Urothelium cell line (cell line): ENCODE results near the gene AOPEP.
A peak's percentile ranks its signal among the peaks of the same experiment; 100 is the strongest.

Experiments used
- DNase-seq: peaks from one replicate; pipeline ENCODE4 v3.0.0; 2011; ENCODE audit warnings: low spot score, mixed read lengths
- FAIRE-seq: peaks from 2 replicates; lab custom pipeline; 2011; peaks lifted over from hg19 to GRCh38; lab: Jason Lieb, UNC

AOPEP gene

DNA sequence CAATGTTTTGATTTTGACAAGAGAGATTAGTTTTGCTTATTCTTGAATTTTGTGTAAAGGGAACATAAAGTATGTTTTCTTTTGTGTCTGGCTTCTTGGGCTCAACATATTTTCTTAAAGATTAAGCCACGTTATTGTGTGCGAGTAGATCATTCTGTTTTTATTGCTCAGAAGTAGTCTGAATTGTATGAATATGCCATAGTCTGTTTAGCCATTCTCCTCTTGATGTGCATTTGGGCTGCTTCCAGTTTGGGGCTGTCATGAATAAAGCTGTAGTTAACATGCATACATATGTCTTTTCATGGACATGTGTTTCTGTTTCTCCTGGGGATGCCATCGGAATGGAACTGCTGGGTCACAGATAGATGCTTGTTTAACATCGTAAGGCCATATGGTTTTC lies 392.1 kb downstream of the AOPEP start:
- DNase-seq (no peak), FAIRE-seq (no peak)

DNA sequence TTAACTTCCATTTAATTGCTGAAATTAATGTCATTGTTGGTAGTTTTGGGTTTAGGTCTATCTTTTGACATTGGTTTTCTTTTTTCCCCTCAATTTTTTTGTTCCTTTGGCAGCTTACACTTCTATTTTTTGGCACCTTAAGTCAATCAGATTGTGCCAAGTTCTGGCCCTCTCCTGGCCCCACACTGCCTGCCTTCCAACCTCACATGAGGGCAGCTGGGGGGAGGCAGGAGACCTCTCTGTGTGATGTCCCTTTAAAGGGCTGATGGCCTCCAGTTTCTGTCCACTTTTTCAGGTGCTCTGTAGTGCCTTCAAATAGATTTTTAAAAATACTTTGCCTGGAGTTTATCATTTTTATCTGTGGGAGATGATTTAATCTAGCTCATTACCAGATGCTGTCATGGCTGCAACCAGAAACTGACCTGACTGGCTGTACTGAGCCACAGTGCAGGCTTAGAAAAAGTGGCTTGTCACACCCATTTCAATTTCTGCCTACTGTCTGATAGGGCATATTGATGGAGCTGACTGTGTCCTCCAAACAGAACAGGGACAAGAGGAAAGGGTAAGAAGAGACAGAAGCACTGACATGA lies 394.4 kb downstream of the AOPEP start:
- FAIRE-seq (no peak), DNase-seq (no peak)

DNA sequence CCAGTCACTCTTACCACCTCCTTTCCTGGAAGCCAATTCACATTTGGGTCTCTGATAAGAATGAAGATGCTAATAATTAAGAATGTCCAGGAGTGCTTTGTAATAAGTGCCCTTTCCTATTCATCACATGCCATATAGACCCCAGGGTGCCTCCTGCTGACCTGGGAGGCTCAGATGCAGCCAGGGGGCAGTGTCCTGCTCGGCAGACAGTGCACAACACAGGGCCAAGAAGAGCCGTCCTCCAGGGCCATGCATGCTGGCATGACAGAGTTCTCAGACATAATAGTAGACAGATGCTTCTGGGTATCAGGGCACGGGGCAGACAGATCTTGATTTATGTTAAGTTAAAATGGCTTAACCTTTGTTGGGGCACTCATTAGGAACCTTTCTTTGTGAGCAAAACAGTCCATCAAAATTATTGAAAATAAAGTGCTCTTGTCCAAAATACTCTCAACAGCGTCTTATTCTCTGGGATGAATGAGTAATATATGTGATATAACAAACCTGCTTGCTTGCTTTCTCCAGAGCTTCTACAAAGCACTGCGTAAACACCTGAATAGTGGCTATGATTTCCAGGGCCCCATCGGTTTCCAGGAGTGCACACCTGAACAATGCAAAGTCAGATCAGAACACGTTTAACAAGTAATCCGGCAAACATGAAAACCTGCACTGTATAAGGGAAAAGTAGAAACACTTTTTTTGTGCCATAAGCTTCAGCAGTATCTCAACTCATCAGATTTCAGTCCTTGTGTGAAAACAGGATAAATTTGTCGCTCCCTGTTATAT lies 398.3 kb downstream of the AOPEP start:
- DNase-seq (no peak), FAIRE-seq (no peak)

DNA sequence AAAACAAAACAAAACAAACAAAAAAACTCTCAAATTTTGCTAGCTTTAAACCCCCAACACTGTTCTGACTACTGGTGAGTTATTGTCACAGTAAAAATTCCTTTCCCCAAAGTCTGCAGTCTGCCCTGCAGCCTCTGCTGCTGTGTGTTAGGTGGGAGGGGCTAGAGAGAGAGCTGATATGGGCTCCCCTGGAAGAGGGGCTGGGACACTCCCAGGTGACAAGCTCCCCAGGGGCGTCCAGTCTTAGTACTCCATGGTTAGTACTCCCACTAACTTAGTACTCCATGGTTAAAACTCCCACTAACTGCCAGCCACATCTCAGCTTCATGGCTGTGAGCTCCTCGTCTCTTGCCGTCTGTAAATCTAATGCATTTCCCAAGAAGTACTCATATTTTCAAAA lies 399.2 kb downstream of the AOPEP start:
- DNase-seq (no peak), FAIRE-seq (no peak)

DNA sequence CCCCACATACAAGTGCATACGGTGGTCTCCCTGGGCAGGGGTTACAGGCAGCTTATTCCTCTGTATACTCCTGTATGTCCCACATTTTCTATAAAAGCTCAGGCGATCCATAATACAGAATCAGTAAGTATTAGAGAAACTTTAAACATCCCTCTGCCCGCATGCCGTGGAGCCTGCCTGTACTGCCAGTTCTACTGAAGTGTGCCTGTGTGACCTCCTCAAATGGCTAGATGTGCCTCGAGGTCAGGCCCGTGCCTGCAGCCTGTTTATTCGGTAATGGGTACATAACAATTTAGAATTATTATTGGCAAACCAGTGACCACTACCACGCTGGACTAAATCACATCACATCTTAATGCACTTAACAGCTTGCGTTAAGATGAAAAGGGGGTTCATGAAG lies 400.2 kb downstream of the AOPEP start:
- no peak for FAIRE-seq
- DNase-seq: no peak

DNA sequence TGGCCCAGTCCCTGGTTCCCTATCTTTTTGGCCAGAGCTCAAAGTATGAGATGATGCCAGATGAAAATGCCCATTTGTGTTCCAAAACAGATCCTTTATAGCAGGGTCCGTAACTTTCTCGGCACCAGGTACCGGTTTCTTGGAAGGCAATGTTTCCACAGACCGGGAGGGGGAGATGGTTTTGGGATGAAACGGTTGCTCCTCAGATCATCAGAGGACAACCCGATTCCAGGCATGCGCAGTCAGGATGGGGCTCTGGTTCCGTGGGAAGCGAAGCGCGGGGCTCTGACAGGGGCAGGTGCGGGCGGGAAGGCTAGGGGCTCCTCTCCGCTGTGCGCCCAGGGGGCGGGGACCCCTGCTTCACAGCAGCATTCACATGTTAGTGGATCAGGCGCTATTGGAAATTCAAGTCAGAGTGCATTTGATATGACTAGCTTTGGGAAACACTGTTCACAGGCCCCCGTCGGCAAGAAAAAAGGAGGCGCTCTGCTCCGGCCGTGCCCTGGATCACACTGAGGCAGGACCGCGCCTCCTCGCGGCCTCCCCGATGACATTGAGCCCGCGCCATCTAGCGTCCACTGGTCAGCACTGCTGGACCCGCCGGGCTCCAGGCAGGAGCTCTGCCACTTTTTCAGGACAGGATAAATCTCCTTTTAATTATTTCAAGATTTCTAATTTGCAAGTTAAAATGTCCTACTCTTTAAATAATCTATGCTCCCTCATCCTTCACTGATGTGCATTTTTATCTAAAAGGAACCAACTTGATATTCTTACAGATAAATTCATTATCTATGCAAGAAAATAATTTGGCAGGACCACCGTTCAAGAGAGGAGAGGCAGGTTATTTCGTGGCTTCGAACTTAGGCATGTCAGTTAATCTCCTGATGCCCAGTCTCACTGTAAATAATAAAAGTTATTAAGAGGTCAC lies 401.0 kb downstream of the AOPEP start:
- DNase-seq (peak; percentile 87), FAIRE-seq (no peak)

DNA sequence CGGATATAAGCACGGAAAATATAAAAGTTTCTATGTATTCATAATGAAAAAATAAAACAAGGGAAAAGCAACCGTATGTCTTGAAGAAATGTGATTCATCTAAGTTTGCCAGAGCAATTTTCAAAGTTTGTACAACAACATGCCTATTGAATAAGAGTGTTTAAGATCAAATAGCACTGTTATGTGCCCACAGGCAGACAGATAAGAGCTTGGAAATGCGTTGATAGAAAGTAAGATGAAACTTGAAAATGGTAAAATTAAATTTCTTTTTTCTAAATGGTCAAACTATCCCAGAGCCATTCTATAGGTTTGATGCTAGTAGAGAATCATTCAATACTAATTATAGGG lies 401.7 kb downstream of the AOPEP start:
- no peak for FAIRE-seq

DNA sequence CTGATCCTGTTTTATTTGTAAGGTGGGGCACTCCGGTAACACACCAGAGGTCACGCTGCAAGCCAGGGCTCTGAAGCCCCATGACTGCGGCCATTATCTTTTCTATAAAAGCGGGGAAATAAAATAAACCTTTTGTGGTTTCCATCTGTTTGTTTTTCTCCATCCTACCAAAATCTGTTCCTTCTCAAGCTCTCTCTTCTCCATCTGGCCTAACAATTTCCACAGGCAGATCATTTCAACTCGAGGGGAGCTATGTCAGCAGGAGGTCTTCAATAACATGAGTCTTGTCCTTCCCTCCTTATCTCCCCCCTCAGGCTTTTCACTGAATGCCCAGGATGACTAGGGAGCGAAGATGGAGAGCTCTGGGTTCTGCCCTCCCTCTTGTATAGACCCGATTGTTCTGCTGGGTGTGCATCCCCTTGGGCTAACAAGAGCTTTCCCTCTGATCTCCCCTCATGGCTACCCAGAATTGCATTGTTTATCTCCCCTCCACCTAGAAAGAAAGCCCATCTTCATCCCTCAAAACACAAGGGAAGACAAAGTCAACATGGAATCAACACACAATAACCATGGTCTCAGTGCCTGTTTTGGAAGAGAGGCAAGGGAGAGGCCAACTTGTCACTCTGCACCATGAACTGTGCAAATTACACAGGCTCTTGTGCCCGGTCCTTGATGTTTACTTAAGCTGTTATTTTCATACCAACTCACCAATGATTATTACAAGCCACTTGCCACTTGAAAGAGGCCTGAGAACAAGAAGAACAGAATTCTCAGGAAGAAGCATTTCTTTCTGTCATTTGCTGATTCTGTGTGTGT lies 403.2 kb downstream of the AOPEP start:
- DNase-seq: no peak

More for the DNA sequence above, 401.7 kb downstream of the AOPEP start:
- DNase-seq: no peak

DNA sequence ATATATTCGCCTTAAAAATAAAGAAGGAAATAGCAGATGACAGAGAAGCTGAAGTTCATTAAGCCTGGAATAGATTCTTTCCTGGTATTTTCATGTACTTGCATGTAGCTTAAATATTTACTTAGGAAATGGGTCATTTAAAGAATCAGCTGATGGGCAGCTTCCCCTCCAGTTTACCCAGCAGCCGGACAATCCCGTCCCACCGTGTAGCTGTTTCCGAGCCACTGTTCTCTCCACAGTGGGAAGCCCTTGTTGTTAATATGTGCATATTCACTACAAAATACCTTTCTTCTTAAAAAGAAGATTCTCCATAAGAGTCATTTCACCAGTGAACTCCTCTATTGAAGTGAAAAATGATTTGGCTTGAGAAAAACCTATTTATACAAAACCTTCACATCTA lies 404.0 kb downstream of the AOPEP start:
- no peak for DNase-seq
- FAIRE-seq: no peak

More for the DNA sequence above, 403.2 kb downstream of the AOPEP start:
- no peak for FAIRE-seq

DNA sequence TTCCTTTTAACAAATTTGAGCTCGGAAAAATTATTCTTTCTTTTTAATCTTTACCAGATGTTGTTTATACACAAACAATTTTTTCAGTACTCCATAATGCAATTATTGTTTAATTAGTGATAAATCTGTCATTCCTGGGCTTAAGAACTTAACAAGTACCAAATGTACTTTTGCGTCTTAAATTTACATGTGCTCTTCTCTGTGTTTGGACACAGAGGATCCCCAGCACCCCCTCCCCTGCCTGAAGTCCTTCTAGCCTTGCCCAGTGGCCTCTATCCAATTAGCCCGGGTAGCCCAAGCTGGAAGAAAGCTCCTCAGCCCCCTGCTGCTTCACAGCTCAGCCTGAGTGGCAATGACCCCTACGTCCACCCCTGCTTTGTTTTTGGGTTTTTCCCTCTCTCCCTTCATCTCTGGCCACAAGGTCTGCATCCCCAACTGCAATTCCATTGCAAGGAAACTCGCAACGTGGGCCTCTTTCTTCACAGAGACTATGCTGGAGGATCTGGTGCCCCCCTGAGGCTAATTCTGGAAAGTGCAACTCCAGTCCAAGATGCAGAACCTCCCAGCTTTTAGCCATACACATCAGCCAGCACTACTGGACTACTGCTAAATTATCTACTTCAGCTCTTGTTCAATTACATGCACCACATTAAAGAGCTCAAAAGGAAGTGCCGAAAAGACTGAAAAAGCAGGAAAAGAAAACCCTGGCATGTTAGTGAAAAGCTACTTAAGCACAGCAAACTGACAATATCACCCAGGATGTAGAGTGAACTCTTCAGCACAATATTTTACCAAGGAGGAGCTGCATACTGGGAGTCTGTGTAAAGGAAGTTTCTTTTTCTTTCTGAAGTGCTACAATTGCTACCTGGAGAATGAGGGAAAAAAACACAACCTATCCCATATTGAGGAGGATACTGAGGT lies 404.8 kb downstream of the AOPEP start:
- peak; percentile 70 for DNase-seq
- FAIRE-seq: no peak

DNA sequence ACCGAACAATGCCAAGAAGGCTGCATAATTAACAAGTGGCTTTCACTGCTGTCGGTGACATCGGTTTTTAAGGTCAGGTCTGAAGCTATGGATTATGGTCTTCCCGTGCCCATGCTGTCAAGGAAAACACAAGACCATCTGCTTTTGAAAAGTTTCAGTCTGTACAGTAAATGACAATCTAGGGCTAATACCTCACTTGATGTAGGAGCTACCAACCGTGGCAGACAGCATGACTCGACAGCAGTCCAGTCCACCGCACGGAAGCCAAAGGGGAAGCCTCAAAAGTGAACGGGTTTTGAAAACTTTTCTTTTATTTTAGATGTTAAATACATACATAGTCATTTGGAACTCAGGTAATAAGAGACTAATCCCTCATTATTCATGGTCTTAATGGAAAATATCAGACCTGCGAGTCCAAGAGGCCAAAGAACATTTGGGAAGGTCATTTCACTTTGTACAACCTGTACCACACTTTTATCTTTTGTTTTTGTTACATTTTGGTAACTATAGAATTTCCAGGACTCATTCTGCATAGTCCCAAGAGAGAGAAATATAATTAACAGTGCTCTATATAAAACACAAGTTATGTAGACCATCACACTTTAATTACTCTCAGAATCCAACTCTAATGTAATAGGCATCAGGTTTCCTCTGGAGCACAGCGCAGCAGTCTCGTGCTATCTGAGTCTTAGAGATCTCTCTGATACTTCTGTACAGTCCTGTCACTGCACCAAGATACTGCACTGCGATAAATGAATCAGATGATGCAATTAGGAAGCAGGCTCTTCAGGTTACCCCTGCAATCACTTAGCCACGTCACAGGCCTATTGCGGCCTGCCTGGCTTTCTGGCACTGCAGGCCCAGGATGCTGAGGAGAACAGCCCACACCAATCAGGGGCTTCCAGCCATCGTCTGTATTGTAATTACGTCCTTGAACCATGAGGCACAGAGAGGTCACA lies 406.1 kb downstream of the AOPEP start:
- DNase-seq (no peak), FAIRE-seq (no peak)

DNA sequence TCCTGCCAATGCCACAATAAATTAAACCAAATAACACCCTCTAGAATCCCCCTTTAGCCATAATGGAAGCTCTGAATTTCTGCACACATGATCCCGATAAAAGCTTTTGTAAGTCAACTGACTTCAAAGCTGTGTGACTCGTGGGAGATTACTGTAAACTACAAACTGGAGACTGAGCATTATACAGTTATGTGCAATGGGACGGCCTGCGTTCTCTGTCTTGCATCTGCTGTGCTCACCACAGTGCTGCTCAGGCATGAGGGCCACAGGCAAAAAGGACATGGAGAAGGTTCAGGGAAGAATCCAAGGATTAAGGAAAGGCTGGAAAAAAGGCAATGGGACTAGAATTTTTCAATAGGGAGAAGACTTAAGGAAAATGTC lies 406.8 kb downstream of the AOPEP start:
- DNase-seq (no peak), FAIRE-seq (no peak)

DNA sequence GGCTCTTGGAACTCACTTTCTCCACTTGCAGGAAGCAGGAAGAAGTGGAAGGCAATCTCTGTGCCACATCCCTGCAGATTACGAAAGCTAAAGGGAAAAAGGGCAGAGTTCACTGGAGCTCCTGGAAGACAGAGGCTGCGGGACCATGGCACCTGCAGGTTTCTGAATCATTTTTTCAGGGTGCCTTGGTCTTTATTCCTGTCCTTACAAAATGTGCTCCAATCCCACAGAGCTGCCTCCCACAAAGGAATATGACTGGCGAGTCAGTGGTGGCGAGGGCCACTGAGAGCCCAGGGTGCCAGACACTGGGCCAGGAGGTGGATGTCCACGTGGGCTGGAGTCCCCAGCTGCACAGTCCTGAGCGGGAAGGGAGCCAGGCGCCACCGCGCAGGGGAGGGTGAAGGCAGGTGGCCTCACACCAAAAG lies 408.0 kb downstream of the AOPEP start:
- no peak for FAIRE-seq
- no peak for DNase-seq

DNA sequence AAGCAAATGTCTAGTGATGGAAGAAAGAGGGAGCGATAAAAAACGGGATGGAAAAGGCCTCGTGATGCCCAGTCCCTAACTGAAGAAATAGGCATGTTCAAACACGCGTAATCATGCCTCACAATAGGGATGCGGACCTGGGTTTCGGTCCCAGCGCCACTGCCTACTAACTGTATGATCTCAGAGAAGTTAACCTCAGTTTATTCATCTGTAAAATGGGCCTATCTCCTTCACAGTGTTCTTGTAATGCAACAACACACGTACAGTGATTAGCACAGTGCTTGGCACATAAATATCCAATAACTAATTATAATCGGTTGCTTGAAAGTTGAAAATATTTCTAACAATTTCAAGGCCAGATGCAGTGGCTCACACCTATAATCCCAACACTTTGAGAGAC lies 409.3 kb downstream of the AOPEP start:
- no peak for FAIRE-seq

More for the DNA sequence above, 409.3 kb downstream of the AOPEP start:
- no peak for DNase-seq
